HEK293T (cell line): ENCODE data around the gene RALGPS2.
"Not testable (repeated sequence)": the region's sequence is repeated elsewhere in the genome, so short reads cannot be mapped to it uniquely, and the experiment has no call there.

Experiments
- ARNT ChIP-seq: fragments of 450-650 bp; IDR thresholded peaks from 2 replicates; pipeline ENCODE4 v1.6.1; 2017; ENCODE audit warnings: mild to moderate bottlenecking
- BHLHE40 ChIP-seq: fragments of 450-650 bp; IDR thresholded peaks from 2 replicates; pipeline ENCODE4 v1.6.1; 2016; ENCODE audit warnings: mild to moderate bottlenecking, moderate library complexity, borderline replicate concordance
- FOXA1 ChIP-seq: fragments of 450-650 bp; IDR thresholded peaks from 2 replicates; pipeline ENCODE4 v1.6.1; 2016; ENCODE audit warnings: mild to moderate bottlenecking
- HDGF ChIP-seq: fragments of 450-650 bp; IDR thresholded peaks from 2 replicates; pipeline ENCODE4 v1.6.1; 2017; ENCODE audit warnings: antibody characterized with exemption, borderline replicate concordance
- SP1 ChIP-seq: fragments of 450-650 bp; IDR thresholded peaks from 2 replicates; pipeline ENCODE4 v1.6.1; 2017
- SUZ12 ChIP-seq: fragments of 450-650 bp; IDR thresholded peaks from 2 replicates; pipeline ENCODE4 v1.6.1; 2016; ENCODE audit warnings: mild to moderate bottlenecking

DNA sequence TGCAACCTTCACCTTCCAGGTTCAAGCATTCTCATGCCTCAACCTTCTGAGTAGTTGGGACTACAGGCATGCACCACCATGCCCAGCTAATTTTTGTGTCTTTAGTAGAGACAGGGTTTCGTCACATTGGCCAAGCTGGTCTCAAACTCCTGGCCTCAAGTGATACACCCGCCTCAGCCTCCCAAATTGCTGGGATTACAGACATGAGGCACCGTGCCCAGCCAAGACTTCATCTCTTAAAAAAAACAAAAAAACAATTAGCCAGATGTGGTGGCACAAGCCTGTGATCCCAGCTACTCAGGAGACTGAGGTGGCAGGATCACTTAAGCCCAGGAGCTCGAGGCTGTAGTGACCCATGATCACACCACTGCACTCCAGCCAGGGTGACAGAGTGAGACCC lies 224.8 kb downstream of the RALGPS2 start:
- not testable (repeated sequence) for TF ChIP-seq SP1, FOXA1, BHLHE40, SUZ12, HDGF, ARNT
